ENCODE results near the gene CYB561D2.

GRCh38 chr3:50341537-50341936 lies 9.1 kb upstream of the CYB561D2 start:
- TF ChIP-seq CTCF (IDR thresholded peaks at IDR 0.05; ENCODE audit: low read length) (no peak), EZH2 (IDR thresholded peaks at IDR 0.05; ENCODE audit: borderline replicate concordance, low read length) (no peak)
